Liver (tissue), 9 donors: ENCODE results near the gene PGBD5. TPM values are rescaled to one million over a fixed set of nuclear protein-coding genes. Genes with fewer than 3 reads are reported as not detected.

Experiments used
- DNase-seq: peaks from one replicate; pipeline ENCODE4 v3.0.0-alpha.2; 2017; ENCODE audit warnings: low spot score
- H3K27ac ChIP-seq, 2 donors: one replicate each; pipeline ENCODE4 v1.7.0; 2013; ENCODE audit warnings: inconsistent platforms in 2 of 2, low read length in 2 of 2, control low read depth in 1 of 2, low read depth in 1 of 2, mild to moderate bottlenecking in 1 of 2
- H3K27me3 ChIP-seq, 4 donors: one replicate each; pipeline versions ENCODE4 v1.6.1 to v1.7.0; 2013; ENCODE audit warnings: low read length in 3 of 4, inconsistent platforms in 1 of 4, mild to moderate bottlenecking in 1 of 4, moderate library complexity in 1 of 4; ENCODE audit not compliant: control insufficient read depth in 4 of 4, insufficient read depth in 4 of 4
- H3K36me3 ChIP-seq, 4 donors: one replicate each; pipeline versions ENCODE4 v1.6.1 to v1.7.0; 2013; ENCODE audit warnings: low read length in 3 of 4, mild to moderate bottlenecking in 3 of 4, low read depth in 1 of 4, moderate library complexity in 1 of 4; ENCODE audit not compliant: control insufficient read depth in 4 of 4, insufficient read depth in 3 of 4
- H3K4me1 ChIP-seq, 4 donors: one replicate each; pipeline versions ENCODE4 v1.6.1 to v1.7.0; 2013; ENCODE audit warnings: low read length in 3 of 4, mild to moderate bottlenecking in 3 of 4, moderate library complexity in 1 of 4; ENCODE audit not compliant: control insufficient read depth in 4 of 4, insufficient read depth in 4 of 4
- H3K4me3 ChIP-seq, 3 donors: one replicate each; pipeline versions ENCODE4 v1.6.1 to v1.7.0; 2013; ENCODE audit warnings: low read length in 3 of 3, control low read depth in 1 of 3, low read depth in 1 of 3, mild to moderate bottlenecking in 1 of 3
- H3K9ac ChIP-seq, 2 donors: one replicate each; pipeline ENCODE4 v1.7.0; 2013; ENCODE audit warnings: low read length in 2 of 2, mild to moderate bottlenecking in 2 of 2, moderate library complexity in 2 of 2, control low read depth in 1 of 2, low read depth in 1 of 2
- H3K9me3 ChIP-seq, 4 donors: one replicate each; pipeline versions ENCODE4 v1.6.1 to v1.7.0; 2013; ENCODE audit warnings: low read length in 3 of 4; ENCODE audit not compliant: control insufficient read depth in 4 of 4
- EGR1 ChIP-seq, 2 donors: IDR thresholded peaks; 2 replicates each; pipeline ENCODE4 v1.6.1; 2016 to 2018; ENCODE audit warnings: antibody characterized with exemption in 2 of 2, low read depth in 2 of 2
- FOXA1 ChIP-seq: IDR thresholded peaks from 2 replicates; pipeline ENCODE4 v1.6.1; 2016; ENCODE audit warnings: antibody characterized with exemption
- FOXA2 ChIP-seq: IDR thresholded peaks from 2 replicates; pipeline ENCODE4 v1.6.1; 2016; ENCODE audit warnings: antibody characterized with exemption
- GABPA ChIP-seq, 2 donors: IDR thresholded peaks in 1 of 2; conservative IDR thresholded peaks in 1 of 2; 2 replicates each; pipeline ENCODE4 v1.6.1; 2016; ENCODE audit warnings: antibody characterized with exemption in 2 of 2, mild to moderate bottlenecking in 1 of 2, moderate library complexity in 1 of 2
- HNF4A ChIP-seq, 2 donors: conservative IDR thresholded peaks; 2 replicates each; pipeline ENCODE4 v1.6.1; 2016; ENCODE audit warnings: antibody characterized with exemption in 2 of 2, mild to moderate bottlenecking in 2 of 2
- HNF4G ChIP-seq: IDR thresholded peaks from 2 replicates; pipeline ENCODE4 v1.6.1; 2016; ENCODE audit warnings: antibody characterized with exemption
- JUND ChIP-seq, 2 donors: IDR thresholded peaks; 2 replicates each; pipeline ENCODE4 v1.6.1; 2016; ENCODE audit warnings: antibody characterized with exemption in 2 of 2
- NR2F2 ChIP-seq: IDR thresholded peaks from 2 replicates; pipeline ENCODE4 v1.6.1; 2016; ENCODE audit warnings: antibody characterized with exemption
- RAD21 ChIP-seq, 2 donors: IDR thresholded peaks; 2 replicates each; pipeline ENCODE4 v1.6.1; 2016; ENCODE audit warnings: antibody characterized with exemption in 2 of 2, mild to moderate bottlenecking in 2 of 2
- RXRA ChIP-seq, 2 donors: IDR thresholded peaks; 2 replicates each; pipeline ENCODE4 v1.6.1; 2017 to 2018; ENCODE audit warnings: antibody characterized with exemption in 2 of 2, mild to moderate bottlenecking in 1 of 2
- SP1 ChIP-seq: IDR thresholded peaks from 2 replicates; pipeline ENCODE4 v1.6.1; 2018; ENCODE audit warnings: antibody characterized with exemption, mild to moderate bottlenecking
- YY1 ChIP-seq: IDR thresholded peaks from 2 replicates; pipeline ENCODE4 v1.6.1; 2016; ENCODE audit warnings: antibody characterized with exemption, mild to moderate bottlenecking
- WGBS: extraction: QIAGEN DNeasy Blood & Tissue Kit; methylation state at CpG from one replicate; pipeline ENCODE4 v1.1.7; 2013; 5-methylcytosine and 5-hydroxymethylcytosine counted together
- polyA plus RNA-seq, 2 donors: library from polyadenylated mRNA; stranded (reverse) in 1 of 2; unstranded in 1 of 2; fragments of 200-250 nt in 1 of 2; fragments of >200 nt in 1 of 2; fragmentation: Nextera tagmentation in 1 of 2; extraction: Ambion mirVana in 1 of 2; gene quantifications; one replicate each; pipeline versions ENCODE4 v1.2.1 to v1.2.3, GENCODE V29; 2013 to 2015
- total RNA-seq, 2 donors: library from RNA; depleted of rRNA; stranded (reverse); fragments of >200 nt; gene quantifications; one replicate each; pipeline ENCODE4 v1.2.3, GENCODE V29; 2014
- TF ChIP-seq, protein P1 (sequence below): IDR thresholded peaks from 2 replicates; pipeline ENCODE4 v1.6.1; 2016; ENCODE audit warnings: antibody characterized with exemption, mild to moderate bottlenecking
- TF ChIP-seq, protein P2 (sequence below): IDR thresholded peaks from 2 replicates; pipeline ENCODE4 v1.6.1; 2016; ENCODE audit warnings: antibody characterized with exemption
- TF ChIP-seq, protein P3 (sequence below): IDR thresholded peaks from 2 replicates; pipeline ENCODE4 v1.6.1; 2016; ENCODE audit warnings: antibody characterized with exemption
- TF ChIP-seq, protein P4 (sequence below): fragments of 150-350 bp; IDR thresholded peaks from 2 replicates; pipeline ENCODE4 v1.5.1; 2017; ENCODE audit warnings: improper control_type of control experiment, low read depth, low read length; ENCODE audit not compliant: missing input control
- TF ChIP-seq, protein P5 (sequence below): IDR thresholded peaks from 2 replicates; pipeline ENCODE4 v1.6.1; 2016; ENCODE audit warnings: antibody characterized with exemption
- donor health status: healthy.
- donor health status: healthy.
- donor health status: healthy.
- donor health status: healthy.
- donor health status: healthy.

Gene PGBD5
- total and polyA plus RNA-seq, 4 donors: 0.88 to 5.4 (median 2.7) TPM

DNA sequence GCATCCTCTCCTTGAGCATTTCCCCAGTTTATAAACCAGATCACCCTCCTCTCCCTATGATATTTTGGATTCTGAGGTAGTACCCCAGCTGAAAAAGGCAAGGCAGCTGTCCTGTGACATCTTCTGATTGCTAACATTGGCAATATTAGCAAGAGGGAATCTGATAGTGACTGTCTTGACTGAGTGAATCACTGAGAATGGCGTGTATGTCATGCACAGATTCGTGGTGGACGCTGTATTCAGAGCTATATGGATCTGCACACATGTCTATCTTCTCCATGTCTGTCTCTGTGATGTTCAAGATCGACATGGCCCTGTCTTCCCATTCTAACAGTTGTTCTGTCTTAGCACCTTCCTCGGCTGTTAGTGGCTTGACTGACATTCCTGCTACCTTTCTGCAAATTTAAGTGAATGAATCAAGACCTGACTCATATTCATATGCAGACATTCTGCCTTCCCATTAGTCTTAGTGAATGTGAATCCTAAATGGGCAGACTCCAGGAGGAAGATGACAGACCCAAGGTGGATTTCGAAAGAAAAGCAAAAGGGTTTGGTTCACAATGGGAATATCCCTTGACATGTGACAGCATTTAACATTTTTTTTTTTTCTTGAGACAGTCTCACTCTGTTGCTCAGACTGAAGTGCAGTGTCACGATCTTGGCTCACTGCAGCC is 97.7 kb downstream of the PGBD5 start:
- no peak for TF ChIP-seq FOXA2
- TF ChIP-seq FOXA1: no peak
- TF ChIP-seq, protein P1, sequence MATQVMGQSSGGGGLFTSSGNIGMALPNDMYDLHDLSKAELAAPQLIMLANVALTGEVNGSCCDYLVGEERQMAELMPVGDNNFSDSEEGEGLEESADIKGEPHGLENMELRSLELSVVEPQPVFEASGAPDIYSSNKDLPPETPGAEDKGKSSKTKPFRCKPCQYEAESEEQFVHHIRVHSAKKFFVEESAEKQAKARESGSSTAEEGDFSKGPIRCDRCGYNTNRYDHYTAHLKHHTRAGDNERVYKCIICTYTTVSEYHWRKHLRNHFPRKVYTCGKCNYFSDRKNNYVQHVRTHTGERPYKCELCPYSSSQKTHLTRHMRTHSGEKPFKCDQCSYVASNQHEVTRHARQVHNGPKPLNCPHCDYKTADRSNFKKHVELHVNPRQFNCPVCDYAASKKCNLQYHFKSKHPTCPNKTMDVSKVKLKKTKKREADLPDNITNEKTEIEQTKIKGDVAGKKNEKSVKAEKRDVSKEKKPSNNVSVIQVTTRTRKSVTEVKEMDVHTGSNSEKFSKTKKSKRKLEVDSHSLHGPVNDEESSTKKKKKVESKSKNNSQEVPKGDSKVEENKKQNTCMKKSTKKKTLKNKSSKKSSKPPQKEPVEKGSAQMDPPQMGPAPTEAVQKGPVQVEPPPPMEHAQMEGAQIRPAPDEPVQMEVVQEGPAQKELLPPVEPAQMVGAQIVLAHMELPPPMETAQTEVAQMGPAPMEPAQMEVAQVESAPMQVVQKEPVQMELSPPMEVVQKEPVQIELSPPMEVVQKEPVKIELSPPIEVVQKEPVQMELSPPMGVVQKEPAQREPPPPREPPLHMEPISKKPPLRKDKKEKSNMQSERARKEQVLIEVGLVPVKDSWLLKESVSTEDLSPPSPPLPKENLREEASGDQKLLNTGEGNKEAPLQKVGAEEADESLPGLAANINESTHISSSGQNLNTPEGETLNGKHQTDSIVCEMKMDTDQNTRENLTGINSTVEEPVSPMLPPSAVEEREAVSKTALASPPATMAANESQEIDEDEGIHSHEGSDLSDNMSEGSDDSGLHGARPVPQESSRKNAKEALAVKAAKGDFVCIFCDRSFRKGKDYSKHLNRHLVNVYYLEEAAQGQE: no peak
- TF ChIP-seq, protein P2, sequence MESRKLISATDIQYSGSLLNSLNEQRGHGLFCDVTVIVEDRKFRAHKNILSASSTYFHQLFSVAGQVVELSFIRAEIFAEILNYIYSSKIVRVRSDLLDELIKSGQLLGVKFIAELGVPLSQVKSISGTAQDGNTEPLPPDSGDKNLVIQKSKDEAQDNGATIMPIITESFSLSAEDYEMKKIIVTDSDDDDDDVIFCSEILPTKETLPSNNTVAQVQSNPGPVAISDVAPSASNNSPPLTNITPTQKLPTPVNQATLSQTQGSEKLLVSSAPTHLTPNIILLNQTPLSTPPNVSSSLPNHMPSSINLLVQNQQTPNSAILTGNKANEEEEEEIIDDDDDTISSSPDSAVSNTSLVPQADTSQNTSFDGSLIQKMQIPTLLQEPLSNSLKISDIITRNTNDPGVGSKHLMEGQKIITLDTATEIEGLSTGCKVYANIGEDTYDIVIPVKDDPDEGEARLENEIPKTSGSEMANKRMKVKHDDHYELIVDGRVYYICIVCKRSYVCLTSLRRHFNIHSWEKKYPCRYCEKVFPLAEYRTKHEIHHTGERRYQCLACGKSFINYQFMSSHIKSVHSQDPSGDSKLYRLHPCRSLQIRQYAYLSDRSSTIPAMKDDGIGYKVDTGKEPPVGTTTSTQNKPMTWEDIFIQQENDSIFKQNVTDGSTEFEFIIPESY: no peak
- TF ChIP-seq, protein P3, sequence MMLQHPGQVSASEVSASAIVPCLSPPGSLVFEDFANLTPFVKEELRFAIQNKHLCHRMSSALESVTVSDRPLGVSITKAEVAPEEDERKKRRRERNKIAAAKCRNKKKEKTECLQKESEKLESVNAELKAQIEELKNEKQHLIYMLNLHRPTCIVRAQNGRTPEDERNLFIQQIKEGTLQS: no peak
- TF ChIP-seq HNF4G: no peak
- TF ChIP-seq, protein P4, sequence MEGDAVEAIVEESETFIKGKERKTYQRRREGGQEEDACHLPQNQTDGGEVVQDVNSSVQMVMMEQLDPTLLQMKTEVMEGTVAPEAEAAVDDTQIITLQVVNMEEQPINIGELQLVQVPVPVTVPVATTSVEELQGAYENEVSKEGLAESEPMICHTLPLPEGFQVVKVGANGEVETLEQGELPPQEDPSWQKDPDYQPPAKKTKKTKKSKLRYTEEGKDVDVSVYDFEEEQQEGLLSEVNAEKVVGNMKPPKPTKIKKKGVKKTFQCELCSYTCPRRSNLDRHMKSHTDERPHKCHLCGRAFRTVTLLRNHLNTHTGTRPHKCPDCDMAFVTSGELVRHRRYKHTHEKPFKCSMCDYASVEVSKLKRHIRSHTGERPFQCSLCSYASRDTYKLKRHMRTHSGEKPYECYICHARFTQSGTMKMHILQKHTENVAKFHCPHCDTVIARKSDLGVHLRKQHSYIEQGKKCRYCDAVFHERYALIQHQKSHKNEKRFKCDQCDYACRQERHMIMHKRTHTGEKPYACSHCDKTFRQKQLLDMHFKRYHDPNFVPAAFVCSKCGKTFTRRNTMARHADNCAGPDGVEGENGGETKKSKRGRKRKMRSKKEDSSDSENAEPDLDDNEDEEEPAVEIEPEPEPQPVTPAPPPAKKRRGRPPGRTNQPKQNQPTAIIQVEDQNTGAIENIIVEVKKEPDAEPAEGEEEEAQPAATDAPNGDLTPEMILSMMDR: no peak
- TF ChIP-seq SP1: no peak
- no peak for TF ChIP-seq HNF4A (conservative IDR thresholded peaks at IDR 0.05)
- TF ChIP-seq, protein P5, sequence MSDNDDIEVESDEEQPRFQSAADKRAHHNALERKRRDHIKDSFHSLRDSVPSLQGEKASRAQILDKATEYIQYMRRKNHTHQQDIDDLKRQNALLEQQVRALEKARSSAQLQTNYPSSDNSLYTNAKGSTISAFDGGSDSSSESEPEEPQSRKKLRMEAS: no peak
- TF ChIP-seq RXRA (IDR thresholded peaks at IDR 0.05): no peak
- TF ChIP-seq NR2F2: no peak
- Histone ChIP-seq H3K4me3 (no peak overlapping the region), H3K27me3 (no peaks in the 10 kb centered on the region), H3K4me1 (peaks cover 6 to 22% (median 15%) of the 10 kb centered on the region in 4 donors), H3K27ac (no peak overlapping the region), H3K9me3 (no peaks in the 10 kb centered on the region), H3K36me3 (no peaks in the 10 kb centered on the region), H3K9ac (no peak overlapping the region)
- 94% methylated on average over 7 of the region's 7 CpGs for WGBS
- no peak for DNase-seq

DNA sequence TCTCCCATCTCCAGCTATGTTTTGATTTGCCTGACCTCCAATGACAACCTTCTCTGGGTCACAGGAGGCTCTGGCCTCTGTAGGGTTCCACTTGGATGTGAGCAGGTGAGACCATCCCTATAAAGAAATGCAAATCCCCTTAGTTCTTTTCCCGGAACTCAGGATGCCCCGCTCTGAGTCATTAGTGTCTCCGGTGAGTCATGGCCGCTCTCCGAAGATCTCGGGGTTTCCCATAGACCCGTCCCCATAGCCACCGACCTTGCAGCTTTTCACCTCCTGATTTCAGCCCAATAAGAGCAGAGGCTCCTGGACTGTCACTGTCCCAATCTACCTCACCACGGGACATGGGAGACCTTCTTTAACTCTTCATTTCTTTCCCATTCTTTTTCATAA is 98.2 kb downstream of the PGBD5 start:
- Histone ChIP-seq H3K4me1 (peaks cover 6 to 22% (median 15%) of the 10 kb centered on the region in 4 donors), H3K4me3 (peak overlapping the region in 1 of 3 donors; percentile 13), H3K9me3 (no peaks in the 10 kb centered on the region), H3K36me3 (no peaks in the 10 kb centered on the region), H3K9ac (no peak overlapping the region), H3K27ac (peak overlapping the region in 1 of 2 donors; percentile 80), H3K27me3 (no peaks in the 10 kb centered on the region)
- no peak for DNase-seq
- WGBS: 92% methylated on average over 9 of the region's 9 CpGs
- no peak for TF ChIP-seq RAD21 (IDR thresholded peaks at IDR 0.05)
- TF ChIP-seq, protein P5: no peak
- no peak for TF ChIP-seq FOXA2
- TF ChIP-seq SP1: no peak
- TF ChIP-seq RXRA (IDR thresholded peaks at IDR 0.05): no peak
- TF ChIP-seq, protein P2: no peak
- no peak for TF ChIP-seq YY1
- no peak for TF ChIP-seq FOXA1
- no peak for TF ChIP-seq HNF4G
- TF ChIP-seq JUND (IDR thresholded peaks at IDR 0.05): no peak
- TF ChIP-seq EGR1 (IDR thresholded peaks at IDR 0.05; ENCODE audit: low read depth in 2 of 2): no peak
- no peak for TF ChIP-seq HNF4A (conservative IDR thresholded peaks at IDR 0.05)
- TF ChIP-seq GABPA (IDR thresholded peaks at IDR 0.05 in 1 of 2, conservative IDR thresholded peaks at IDR 0.05 in 1 of 2): no peak
- TF ChIP-seq, protein P3: no peak
- no peak for TF ChIP-seq NR2F2
- TF ChIP-seq, protein P4: no peak
